CD4-positive, alpha-beta T cell treated with Interleukin-17A for 1 hour (primary cell): ENCODE results near the gene STPG1.

Source experiments
- DNase-seq: peaks from one replicate; pipeline ENCODE4 v3.0.0-alpha.2; 2020

Gene STPG1

DNA sequence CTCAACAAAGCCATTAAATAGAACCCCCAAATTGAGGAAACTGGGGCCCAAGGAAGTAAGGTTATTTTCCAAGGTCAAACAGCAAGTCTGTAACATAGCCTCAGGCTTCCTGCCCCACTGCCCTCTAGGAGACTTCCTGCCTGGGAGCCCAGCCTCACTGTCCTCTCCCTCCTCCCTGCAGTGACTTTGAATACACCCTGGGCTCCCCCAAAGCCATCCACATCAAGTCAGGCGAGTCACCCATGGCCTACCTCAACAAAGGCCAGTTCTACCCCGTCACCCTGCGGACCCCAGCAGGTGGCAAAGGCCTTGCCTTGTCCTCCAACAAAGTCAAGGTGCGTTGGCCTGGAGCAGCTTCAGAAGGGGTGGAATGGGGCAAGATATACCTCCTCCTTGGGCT, 76.1 kb downstream of the STPG1 start:
- DNase-seq: no peak

GRCh38 chr1:24336075-24336474, 77.5 kb downstream of the STPG1 start:
- DNase-seq: no peak

DNA sequence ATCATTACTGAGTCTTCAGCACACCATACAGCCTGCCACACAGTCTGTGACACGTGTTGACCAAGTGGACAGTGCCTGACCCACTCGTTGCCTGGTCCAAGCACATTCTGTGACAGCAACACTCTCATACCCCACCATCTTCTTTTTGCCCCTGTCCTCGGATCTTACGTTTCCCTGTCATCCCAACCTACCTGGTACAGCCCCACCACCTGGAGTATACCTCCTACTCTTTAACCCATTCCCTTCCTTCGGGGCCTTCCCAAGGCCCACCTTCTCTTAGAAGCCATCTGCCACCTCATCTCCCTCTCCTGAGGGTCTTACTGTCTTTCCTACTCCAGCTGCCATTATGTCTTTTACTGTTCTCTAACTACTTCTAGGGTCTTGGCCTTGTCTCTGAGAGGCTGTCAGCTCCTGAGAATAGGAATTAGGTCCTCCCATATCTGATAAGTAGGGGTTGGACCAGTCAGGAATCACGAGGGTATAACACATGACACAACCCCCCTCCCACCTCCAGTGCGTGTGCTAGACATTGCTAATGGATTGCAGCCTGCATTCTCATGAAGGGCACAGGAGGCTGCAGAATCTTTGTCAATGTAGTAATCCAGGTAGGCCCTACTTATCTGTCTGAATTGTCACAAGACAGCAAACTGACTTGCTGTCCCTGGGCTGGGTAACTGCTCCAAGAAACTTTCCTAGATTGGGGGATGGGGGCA, 81.5 kb downstream of the STPG1 start:
- no peak for DNase-seq

- DNase-seq: no peak
Measured at GRCh38 chr1:24329797-24330543, 83.6 kb downstream of the STPG1 start.

DNA sequence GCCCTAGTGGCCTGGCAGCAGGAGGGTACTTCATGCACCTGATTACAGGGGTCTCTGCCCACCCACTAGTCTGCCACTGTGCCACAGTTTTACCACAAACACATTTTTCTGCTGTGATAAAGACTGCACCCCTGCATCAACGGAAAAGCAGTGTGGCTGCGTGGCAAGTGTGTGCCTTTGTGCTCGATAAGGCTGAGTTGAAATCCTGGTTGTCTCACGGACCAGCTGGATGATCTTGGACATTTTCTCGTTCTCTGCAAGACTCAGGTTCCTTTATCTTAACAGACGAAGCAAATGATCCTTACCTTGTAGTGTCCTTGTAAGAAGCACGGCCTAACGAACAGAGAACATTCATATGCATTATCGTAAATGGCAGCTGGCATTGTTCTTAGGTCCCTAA, 84.3 kb downstream of the STPG1 start:
- no peak for DNase-seq

- no peak for DNase-seq
Measured at GRCh38 chr1:24327891-24328290, 85.7 kb downstream of the STPG1 start.

- no peak for DNase-seq
Measured at GRCh38 chr1:24327486-24327885, 86.1 kb downstream of the STPG1 start.

DNA sequence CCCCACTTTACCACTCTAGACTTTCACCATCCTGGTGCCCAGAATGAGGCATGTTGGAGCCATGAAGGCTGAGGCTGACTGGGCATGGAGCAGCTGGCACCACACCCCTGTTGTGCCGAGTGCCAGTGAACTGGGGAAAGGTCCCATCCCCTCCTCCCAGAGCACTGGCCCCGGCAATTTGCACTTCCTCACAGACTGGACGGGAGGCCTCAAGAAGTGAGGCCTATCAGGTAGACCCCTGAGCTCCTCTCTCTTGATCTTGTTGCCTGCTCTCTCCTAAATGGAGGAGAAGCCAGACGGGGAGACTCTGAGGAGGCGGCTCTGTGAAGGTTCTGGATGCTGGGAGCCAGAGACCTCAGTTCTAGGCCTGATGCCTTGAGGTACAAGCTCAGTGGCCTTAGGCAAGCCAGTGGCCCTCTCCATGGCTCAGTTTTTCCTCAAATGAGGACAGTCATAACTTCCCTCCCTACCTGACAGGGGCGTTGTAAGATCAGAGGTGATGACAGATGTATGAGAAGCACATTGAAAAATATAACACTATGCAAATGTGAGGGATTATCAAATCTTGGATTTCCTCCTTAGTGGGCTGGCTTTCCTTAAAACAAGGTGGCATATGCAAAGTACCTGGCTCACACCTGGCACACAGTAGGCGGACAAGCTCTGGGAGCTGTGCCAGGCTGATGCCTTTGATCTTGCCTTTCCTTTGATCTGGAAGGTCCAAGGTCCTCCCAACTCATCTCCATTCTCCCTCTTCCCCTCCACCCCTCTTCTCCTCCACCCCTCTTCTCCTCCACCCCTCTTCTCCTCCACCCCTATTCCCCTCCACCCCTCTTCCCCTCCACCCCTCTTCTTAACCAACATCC, 87.8 kb downstream of the STPG1 start:
- no peak for DNase-seq

DNA sequence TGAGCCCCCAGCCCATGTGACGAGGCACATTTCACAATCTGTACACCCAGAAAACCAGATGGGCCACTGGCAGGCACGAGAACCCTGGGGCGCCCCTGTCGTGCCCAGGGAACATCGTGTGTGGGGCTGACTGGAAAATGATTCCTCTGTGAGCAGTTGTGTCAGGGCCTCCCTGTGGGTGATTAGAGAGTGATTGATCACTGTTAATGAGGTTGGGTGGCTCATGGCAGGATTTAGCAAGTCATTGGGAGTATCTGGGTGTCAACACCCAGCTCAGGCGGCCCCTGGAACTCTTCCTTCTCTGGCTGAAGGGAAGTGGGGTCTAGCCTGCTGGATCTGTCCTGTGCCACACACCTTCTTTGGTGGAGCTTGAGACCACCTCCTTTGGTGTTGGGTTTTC, 88.7 kb downstream of the STPG1 start:
- DNase-seq: no peak

- DNase-seq: no peak
Measured at GRCh38 chr1:24323281-24323680, 90.3 kb downstream of the STPG1 start.

GRCh38 chr1:24322470-24323177, 91.0 kb downstream of the STPG1 start:
- DNase-seq: no peak

DNA sequence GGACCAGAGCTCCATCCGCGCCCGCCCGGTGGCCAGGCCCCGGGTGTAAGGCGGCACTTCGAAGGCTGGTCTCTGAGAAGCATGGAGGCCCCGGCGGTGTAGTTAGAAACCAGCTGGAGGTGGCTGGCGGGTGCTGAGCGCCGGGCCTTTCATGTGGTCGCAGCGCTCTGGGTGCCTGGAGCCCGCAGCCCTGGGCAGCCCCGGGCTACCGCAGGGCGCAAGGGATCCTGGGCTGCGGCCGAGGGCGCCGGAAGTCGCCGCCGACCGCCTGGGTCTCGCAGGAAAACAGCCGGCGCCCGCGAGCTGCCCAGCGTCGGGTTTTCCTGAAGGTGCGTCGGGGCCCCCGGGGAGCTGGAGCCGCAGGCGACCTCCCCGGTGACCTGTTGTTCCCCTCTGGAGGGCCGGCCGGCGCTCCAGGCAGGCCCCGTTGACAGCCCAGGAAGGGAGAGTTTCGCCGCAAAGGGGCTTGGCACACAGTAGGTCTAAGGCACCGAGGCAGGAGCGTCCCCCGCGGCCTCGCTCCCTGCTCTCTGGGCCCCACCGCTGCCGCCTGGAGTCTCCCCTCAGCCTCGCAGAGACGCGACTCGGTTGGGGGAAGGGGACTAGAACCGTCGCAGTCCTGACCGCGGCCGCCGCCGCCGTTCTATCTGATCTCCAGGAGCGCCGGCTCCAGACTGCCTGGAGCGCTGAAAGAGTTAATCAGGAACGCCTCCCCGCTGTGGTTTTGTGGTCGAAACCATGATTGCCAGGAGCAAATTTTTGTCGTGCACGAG, 91.7 kb downstream of the STPG1 start:
- DNase-seq: peak; percentile 70

DNA sequence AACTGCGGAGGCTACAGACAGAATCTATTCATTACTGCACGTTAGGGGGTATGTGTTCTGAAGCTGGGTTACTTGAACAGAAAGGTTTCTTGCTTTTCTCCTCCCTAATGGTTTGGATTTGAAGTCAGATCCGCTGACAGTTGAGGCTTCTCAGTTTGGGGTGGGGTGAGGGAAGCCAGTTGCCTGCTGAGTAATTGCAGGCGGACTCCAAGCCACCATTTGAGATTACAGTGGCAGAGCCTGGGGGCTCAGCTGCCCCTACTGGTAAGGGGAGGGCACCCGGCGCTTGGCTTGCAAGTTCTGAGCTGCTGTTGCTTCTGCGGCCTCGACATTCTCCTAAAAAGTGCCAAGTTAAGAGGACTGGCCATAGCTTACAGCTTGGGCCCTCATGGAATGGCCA, 92.5 kb downstream of the STPG1 start:
- no peak for DNase-seq

DNA sequence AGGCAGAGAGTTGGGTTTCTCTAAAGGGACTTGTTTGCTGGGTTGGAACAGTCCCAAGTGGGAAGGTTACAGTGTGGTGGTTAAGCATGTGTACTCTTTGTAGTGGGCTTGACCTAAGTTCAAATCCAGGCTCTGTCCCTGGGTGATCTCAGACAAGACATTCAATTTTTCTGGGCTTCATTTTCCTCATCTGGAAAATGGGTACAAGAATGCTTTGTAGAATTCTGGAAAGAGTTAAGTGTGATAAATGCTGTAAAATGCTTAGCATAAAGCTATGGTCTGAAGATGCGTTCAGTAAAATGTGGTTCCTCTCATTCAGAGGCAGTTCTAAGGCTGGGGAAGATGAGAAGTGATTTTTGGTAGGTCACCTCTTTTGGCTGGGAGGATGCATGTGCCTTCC, 93.6 kb downstream of the STPG1 start:
- no peak for DNase-seq

GRCh38 chr1:24319312-24319863, 94.2 kb downstream of the STPG1 start, which contains the start of gene GRHL3:
GRHL3 (plus strand) TSS chr1:24319357; CDS start chr1:24319552, 195 bp downstream.
- peak; percentile 30 for DNase-seq

DNA sequence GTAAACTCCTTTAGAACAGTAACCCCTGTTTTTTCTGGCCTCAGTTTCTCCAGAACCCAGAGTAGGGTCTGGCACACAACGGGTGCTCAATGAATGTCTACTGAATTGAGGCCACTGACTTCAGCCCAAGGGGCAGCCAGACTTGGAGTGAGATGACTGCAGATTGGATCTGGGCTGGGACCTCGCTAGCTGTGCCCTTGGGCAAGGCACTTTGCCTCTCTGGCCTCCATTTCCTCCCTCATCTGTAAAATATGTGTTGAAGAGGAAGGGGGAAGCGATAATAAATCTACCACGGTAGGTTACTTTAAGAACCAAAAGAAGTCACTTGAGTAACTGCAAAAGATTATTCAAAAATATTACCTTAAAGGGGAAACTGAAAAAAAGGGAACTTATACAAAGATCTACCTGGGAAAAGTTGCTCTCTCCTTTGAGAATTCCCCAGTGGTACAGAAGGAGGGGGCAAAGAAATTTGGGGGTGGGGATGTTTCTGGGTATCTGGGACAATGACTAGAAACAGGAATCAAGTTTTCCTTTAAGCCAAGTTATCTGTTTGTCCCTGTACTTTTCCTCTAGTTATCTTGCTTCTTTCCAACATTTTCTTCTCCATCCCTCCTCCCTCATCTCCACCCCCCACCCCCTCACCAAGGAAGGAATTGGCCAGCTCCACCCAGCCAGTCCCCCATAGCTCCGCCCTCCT, 94.8 kb downstream of the STPG1 start:
- DNase-seq: no peak

DNA sequence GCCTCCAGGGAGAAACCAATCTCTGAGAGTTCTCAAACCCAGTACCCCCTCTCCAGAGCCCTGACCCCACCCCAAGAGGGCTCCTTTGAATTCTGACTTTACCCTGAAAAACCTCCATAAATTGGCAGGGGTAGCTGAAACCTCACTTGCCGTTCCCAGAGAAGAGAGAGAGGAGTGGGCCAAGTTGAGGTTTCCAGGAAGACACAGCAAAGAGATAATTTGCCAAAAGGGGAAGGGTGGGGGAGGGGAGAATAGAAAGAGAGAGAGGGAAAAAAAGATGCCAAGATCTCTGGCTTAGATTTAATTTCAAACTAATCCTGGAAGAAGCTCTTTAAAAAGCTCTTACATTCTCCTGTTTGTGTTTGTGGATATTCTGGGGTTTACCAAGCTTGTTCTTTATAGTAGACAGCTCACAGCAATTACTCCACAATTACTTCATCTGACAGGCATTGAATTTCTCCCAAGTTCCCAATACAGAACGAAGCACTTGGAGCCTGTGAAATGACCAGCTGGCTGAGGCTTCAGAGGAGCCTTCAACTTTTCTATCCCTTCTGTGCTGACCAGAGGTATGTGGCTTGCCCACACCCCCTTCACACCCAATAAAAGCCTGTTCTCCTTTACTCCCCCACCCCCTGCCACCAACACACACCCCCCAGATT, 95.5 kb downstream of the STPG1 start:
- no peak for DNase-seq

DNA sequence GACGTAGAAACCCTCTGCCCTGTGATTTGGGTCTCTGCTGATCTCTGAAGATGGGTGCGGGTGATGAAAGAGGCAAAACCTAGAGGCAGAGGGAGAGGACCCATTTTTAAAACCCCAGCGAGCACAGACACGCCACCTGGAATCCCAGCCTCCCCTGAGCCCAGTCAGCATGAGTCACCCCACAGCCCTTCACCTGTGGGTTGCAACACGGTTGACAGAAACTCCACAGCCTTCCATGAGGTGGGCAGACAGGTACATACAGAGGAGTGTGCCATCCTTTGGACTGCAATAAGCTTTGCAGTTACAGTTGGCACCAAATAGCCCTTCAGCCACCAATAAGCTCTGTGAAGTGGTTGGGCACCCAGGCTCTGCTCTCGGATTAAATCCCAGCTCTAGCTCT, 96.5 kb downstream of the STPG1 start:
- DNase-seq: no peak

- DNase-seq: no peak
Measured at GRCh38 chr1:24316645-24317044, 96.9 kb downstream of the STPG1 start.

DNA sequence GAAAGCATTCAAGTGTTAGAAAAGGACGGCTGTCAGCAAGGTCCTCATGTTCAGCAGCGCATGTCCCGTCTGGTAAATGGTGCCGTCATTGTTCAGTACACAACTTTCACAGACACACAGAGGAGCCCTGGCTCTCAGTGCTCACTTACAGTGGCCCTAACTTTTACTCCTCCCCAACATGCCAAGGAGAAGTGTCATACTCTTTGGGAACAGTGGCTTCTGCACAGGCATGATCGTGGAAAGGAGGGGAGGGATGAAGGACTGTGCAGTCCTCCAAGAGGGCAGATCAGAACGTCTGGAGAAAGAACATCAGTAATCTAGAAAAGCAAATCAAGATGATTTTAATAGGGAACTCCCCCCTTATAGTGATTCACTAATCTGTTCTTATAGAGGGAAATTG, 98.2 kb downstream of the STPG1 start:
- DNase-seq: no peak

DNA sequence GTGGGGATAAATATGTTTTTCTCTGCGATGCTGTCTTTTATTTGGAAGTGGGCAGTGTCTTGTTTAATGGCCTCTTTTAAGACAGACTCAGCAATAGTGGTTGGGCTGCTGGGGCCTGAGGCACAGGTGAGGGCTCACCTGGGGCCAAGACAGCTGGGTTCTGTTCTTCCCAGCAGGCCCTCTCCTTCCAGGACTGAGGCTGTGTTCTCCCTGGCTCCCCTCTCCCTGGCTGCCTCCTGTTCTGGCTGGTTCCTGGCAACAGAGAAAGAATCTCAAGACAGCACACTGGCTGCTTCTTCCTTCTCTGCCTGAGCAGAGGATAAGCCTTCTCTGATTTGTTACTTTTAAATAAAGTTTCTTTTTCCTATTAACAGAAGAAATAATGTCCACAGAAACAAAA, 101.8 kb downstream of the STPG1 start:
- DNase-seq: no peak
